OCI-LY1 (cell line): ENCODE data around the gene ACTL7B.

Source experiments
- H2AFZ ChIP-seq: fragments of 200-600 bp; sonication (generic), shearing (Covaris generic); 2 replicates; pipeline ENCODE4 v1.6.0; 2014; ENCODE audit warnings: antibody characterized with exemption, mild to moderate bottlenecking, low read length
- H3F3A ChIP-seq: fragments of 200-600 bp; sonication (generic), shearing (Covaris generic); 2 replicates; pipeline ENCODE4 v1.6.0; 2014; ENCODE audit warnings: mild to moderate bottlenecking, antibody characterized with exemption, low read length, moderate library complexity; ENCODE audit not compliant: insufficient read depth
- H3K27ac ChIP-seq: fragments of 200-600 bp; sonication (generic); 2 replicates; pipeline ENCODE4 v1.5.1; 2014; ENCODE audit warnings: low read length, mixed run types, mild to moderate bottlenecking, low read depth; ENCODE audit not compliant: poor library complexity, severe bottlenecking
- H3K27me3 ChIP-seq: fragments of 200-600 bp; sonication (generic); 2 replicates; pipeline ENCODE4 v1.6.0; 2014; ENCODE audit warnings: antibody characterized with exemption, mild to moderate bottlenecking, low read length, moderate library complexity; ENCODE audit not compliant: insufficient read depth
- H3K36me3 ChIP-seq: fragments of 200-600 bp; sonication (generic); 2 replicates; pipeline ENCODE4 v1.6.1; 2014; ENCODE audit warnings: mild to moderate bottlenecking, antibody characterized with exemption, low read length, moderate library complexity, mixed read lengths; ENCODE audit not compliant: insufficient read depth
- H3K4me1 ChIP-seq: fragments of 200-600 bp; sonication (generic); 2 replicates; pipeline ENCODE4 v1.5.1; 2014; ENCODE audit warnings: mild to moderate bottlenecking, low read length, moderate library complexity; ENCODE audit not compliant: insufficient read depth, severe bottlenecking
- H3K4me2 ChIP-seq: fragments of 200-600 bp; sonication (generic), shearing (Covaris generic); 2 replicates; pipeline ENCODE4 v1.6.1; 2014; ENCODE audit warnings: low read length
- H3K4me3 ChIP-seq: fragments of 200-600 bp; sonication (generic); 2 replicates; pipeline ENCODE4 v1.5.1; 2014; ENCODE audit warnings: low read length, low read depth, mild to moderate bottlenecking, mixed read lengths; ENCODE audit not compliant: poor library complexity, severe bottlenecking
- H3K79me2 ChIP-seq: fragments of 200-600 bp; shearing (Covaris generic); 2 replicates; pipeline ENCODE4 v1.6.1; 2016; ENCODE audit warnings: mixed run types, low read length, mixed read lengths; ENCODE audit not compliant: insufficient read depth
- H3K9ac ChIP-seq: fragments of 200-600 bp; sonication (generic), shearing (Covaris generic); 2 replicates; pipeline ENCODE4 v1.6.1; 2014; ENCODE audit warnings: mild to moderate bottlenecking, low read length, mixed read lengths
- H3K9me2 ChIP-seq: fragments of 200-600 bp; sonication (generic), shearing (Covaris generic); 2 replicates; pipeline ENCODE4 v1.6.1; 2014; ENCODE audit warnings: low read depth, mild to moderate bottlenecking, low read length, mixed read lengths
- H3K9me3 ChIP-seq: fragments of 200-600 bp; shearing (Covaris generic); 2 replicates; pipeline ENCODE4 v1.6.1; 2014; ENCODE audit warnings: low read length, mixed read lengths
- H4K20me1 ChIP-seq: fragments of 200-600 bp; sonication (generic), shearing (Covaris generic); 2 replicates; pipeline ENCODE4 v1.6.0; 2016; ENCODE audit warnings: mild to moderate bottlenecking, low read length; ENCODE audit not compliant: insufficient read depth
- CTCF ChIP-seq: fragments of 200-600 bp; sonication (generic), shearing (Covaris generic); IDR thresholded peaks from 2 replicates; pipeline ENCODE4 v1.5.1; 2017; ENCODE audit warnings: mild to moderate bottlenecking, antibody characterized with exemption, low read length, moderate library complexity, mixed read lengths
- EZH2 ChIP-seq: fragments of 200-600 bp; sonication (generic), shearing (Covaris generic); IDR thresholded peaks from 2 replicates; pipeline ENCODE4 v1.8.0; 2017; ENCODE audit warnings: borderline replicate concordance, mixed run types, mild to moderate bottlenecking, antibody characterized with exemption, low read length, moderate library complexity, mixed read lengths

Gene ACTL7B

DNA sequence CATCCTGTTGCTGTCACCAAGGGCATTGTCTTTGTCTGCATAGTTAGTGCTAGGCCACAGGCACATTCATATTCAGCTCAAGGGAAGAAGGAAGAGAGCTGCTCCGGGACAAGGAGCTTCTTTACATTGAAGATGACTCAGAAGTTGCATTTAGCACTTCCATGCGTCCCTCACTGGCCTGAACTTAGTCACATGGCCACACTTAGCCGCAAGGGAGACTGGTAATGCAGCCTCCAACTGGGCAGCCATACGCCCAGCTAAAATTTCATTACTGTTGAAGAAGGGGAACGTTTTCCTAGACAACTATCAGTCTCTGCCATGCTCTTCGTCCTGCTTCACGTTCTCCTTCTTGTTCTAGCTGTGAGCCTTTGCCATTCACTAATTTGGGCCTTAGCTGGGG, 20.0 kb downstream of the ACTL7B start:
- Histone ChIP-seq H3K36me3 (no peaks in the 10 kb centered on the region), H3K4me3 (no peak overlapping the region), H3K4me2 (no peak overlapping the region), H3F3A (no peaks in the 10 kb centered on the region), H3K4me1 (no peaks in the 10 kb centered on the region), H2AFZ (no peak overlapping the region), H3K27ac (no peak overlapping the region), H3K9me3 (no peaks in the 10 kb centered on the region), H4K20me1 (no peaks in the 10 kb centered on the region), H3K27me3 (no peaks in the 10 kb centered on the region), H3K9ac (no peak overlapping the region), H3K79me2 (no peaks in the 10 kb centered on the region), H3K9me2 (no peaks in the 10 kb centered on the region)
- TF ChIP-seq CTCF (no peak), EZH2 (no peak)

GRCh38 chr9:108834959-108835665, 20.7 kb downstream of the ACTL7B start:
- H3K4me2 ChIP-seq, result no peak overlapping the region
- no peak overlapping the region for H3K9ac ChIP-seq
- no peaks in the 10 kb centered on the region for H3K36me3 ChIP-seq

DNA sequence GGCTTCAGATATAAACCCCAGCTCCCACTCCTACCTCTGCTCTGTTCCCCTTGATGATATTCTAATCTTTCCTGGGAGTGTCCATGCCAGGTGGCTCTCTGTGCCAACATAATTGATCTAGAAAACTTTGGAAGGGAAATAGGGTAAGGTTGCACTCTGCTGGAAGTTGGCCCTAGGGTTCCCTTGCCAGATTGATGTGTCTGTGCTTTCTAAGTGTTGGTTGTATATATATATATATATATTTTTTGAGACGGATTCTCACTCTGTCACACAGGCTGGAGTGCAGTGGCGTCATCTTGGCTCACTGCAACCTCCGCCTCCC, 23.6 kb downstream of the ACTL7B start:
- no peaks in the 10 kb centered on the region for H3K9me3 ChIP-seq
- H2AFZ ChIP-seq, result no peak overlapping the region
- TF ChIP-seq EZH2 (no peak), CTCF (no peak)
- H3K27ac ChIP-seq, result no peak overlapping the region
- no peak overlapping the region for H3K4me3 ChIP-seq
- H4K20me1 ChIP-seq, result no peaks in the 10 kb centered on the region
- H3K27me3 ChIP-seq, result no peaks in the 10 kb centered on the region
- H3K9me2 ChIP-seq, result no peaks in the 10 kb centered on the region
- H3K79me2 ChIP-seq, result no peaks in the 10 kb centered on the region
- no peak overlapping the region for H3K4me2 ChIP-seq
- no peaks in the 10 kb centered on the region for H3K36me3 ChIP-seq
- no peak overlapping the region for H3K9ac ChIP-seq
- no peaks in the 10 kb centered on the region for H3K4me1 ChIP-seq
- H3F3A ChIP-seq, result no peaks in the 10 kb centered on the region

More at GRCh38 chr9:108834959-108835665, 20.7 kb downstream of the ACTL7B start:
- H3K9me3 ChIP-seq, result no peaks in the 10 kb centered on the region
- TF ChIP-seq CTCF (no peak), EZH2 (no peak)
- no peaks in the 10 kb centered on the region for H3K79me2 ChIP-seq
- no peaks in the 10 kb centered on the region for H4K20me1 ChIP-seq
- no peaks in the 10 kb centered on the region for H3K9me2 ChIP-seq
- no peaks in the 10 kb centered on the region for H3F3A ChIP-seq
- no peak overlapping the region for H3K27ac ChIP-seq
- no peaks in the 10 kb centered on the region for H3K27me3 ChIP-seq
- H3K4me3 ChIP-seq, result no peak overlapping the region
- H3K4me1 ChIP-seq, result no peaks in the 10 kb centered on the region
- H2AFZ ChIP-seq, result no peak overlapping the region
